Lower leg skin (tissue), 3 donors: ENCODE data around the gene MEAK7.

ENCODE experiments used
- CTCF ChIP-seq, 3 donors: fragments of 450-650 bp; IDR thresholded peaks; one replicate each; pipeline ENCODE4 v1.5.1; 2016; ENCODE audit warnings: antibody characterized with exemption in 3 of 3, mild to moderate bottlenecking in 3 of 3, moderate library complexity in 2 of 3
- POLR2A ChIP-seq, 2 donors: fragments of 450-650 bp; IDR thresholded peaks; one replicate each; pipeline ENCODE4 v1.6.1; 2016 to 2017; ENCODE audit warnings: antibody characterized with exemption in 2 of 2, mild to moderate bottlenecking in 1 of 2, moderate library complexity in 1 of 2

GRCh38 chr16:84520725-84521496 is 16.5 kb upstream of the MEAK7 start:
- TF ChIP-seq CTCF (IDR thresholded peaks at IDR 0.05), result no peak
- TF ChIP-seq POLR2A (IDR thresholded peaks at IDR 0.05), result no peak
